B cell (primary cell): ENCODE data around the gene MSH5. TPM values are rescaled to one million over a fixed set of nuclear protein-coding genes. Genes with fewer than 3 reads are reported as not detected.

Source experiments
- ATAC-seq: fragments of 200-7000 bp; cut with Tn5 transposase; one replicate; pipeline ENCODE4 v1.10.0; 2021; ENCODE audit warnings: low read depth, mild to moderate bottlenecking, moderate number of reproducible peaks, moderate library complexity
- CTCF ChIA-PET: fragments of 350-600 bp; sonication (Branson Sonifier 250); formaldehyde crosslinking; loops from one replicate; lab custom pipeline; 2021; ENCODE audit warnings: antibody characterized with exemption, inconsistent platforms; lab: Charles Lee
- POLR2A ChIA-PET: fragments of 350-600 bp; sonication (Branson Sonifier 250); formaldehyde crosslinking; loops from one replicate; lab custom pipeline; 2021; ENCODE audit warnings: antibody characterized with exemption; lab: Charles Lee
- DNase-seq: peaks from one replicate; pipeline ENCODE4 v3.0.0; 2013
- H2AFZ ChIP-seq: 2 replicates; pipeline ENCODE4 v1.6.1; 2012; ENCODE audit warnings: mild to moderate bottlenecking, low read depth, low read length; ENCODE audit not compliant: insufficient read depth, poor library complexity, severe bottlenecking
- H3K27ac ChIP-seq, 2 donors: 1 replicate in 1 of 2; 2 replicates in 1 of 2; pipeline ENCODE4 v1.5.1; 2012 to 2013; ENCODE audit warnings: low read length in 2 of 2, mild to moderate bottlenecking in 2 of 2, moderate library complexity in 1 of 2
- H3K27me3 ChIP-seq, 4 experiments: fragments of 200-600 bp in 1 of 4; sonication (generic) in 1 of 4; replicated peaks in 1 of 4; 1 replicate in 2 of 4; 2 replicates in 2 of 4; pipeline versions ENCODE4 v1.6.1 to v1.7.0; 2013 to 2016; ENCODE audit warnings: low read length in 3 of 4, mild to moderate bottlenecking in 2 of 4, mixed read lengths in 1 of 4, moderate library complexity in 1 of 4; ENCODE audit not compliant: insufficient read depth in 4 of 4, control insufficient read depth in 3 of 4; ENCODE audit errors: control extremely low read depth in 1 of 4
- H3K36me3 ChIP-seq, 2 experiments: replicated peaks in 1 of 2; 1 replicate in 1 of 2; 2 replicates in 1 of 2; pipeline versions ENCODE4 v1.6.1 to v1.7.1; 2013; ENCODE audit warnings: low read length in 1 of 2; ENCODE audit not compliant: insufficient read depth in 2 of 2, control insufficient read depth in 1 of 2; ENCODE audit errors: control extremely low read depth in 1 of 2, extremely low read depth in 1 of 2
- H3K4me1 ChIP-seq, 2 donors: fragments of 200-600 bp in 1 of 2; sonication (generic) in 1 of 2; 1 replicate in 1 of 2; 2 replicates in 1 of 2; pipeline versions ENCODE4 v1.5.1 to v1.6.1; 2013 to 2017; ENCODE audit warnings: low read length in 2 of 2; ENCODE audit not compliant: control insufficient read depth in 2 of 2, insufficient read depth in 2 of 2
- H3K4me2 ChIP-seq: replicated peaks from 2 replicates; pipeline ENCODE3; 2012; ENCODE audit warnings: mild to moderate bottlenecking, low read depth, low read length; ENCODE audit not compliant: poor library complexity, severe bottlenecking
- H3K4me3 ChIP-seq, 5 experiments: fragments of 200-600 bp in 1 of 5; sonication (generic) in 1 of 5; 1 replicate in 3 of 5; 2 replicates in 2 of 5; pipeline versions ENCODE4 v1.5.1 to v1.7.0; 2011 to 2016; ENCODE audit warnings: low read length in 4 of 5, mild to moderate bottlenecking in 4 of 5, low read depth in 2 of 5, control low read depth in 1 of 5, moderate library complexity in 1 of 5; ENCODE audit not compliant: insufficient read depth in 1 of 5; ENCODE audit errors: control extremely low read depth in 1 of 5, extremely low read depth in 1 of 5
- H3K79me2 ChIP-seq: fragments of 200-600 bp; sonication (generic); one replicate; pipeline ENCODE4 v1.6.0; 2016; ENCODE audit warnings: low read length; ENCODE audit not compliant: control insufficient read depth, insufficient read depth
- H3K9ac ChIP-seq: fragments of 200-600 bp; sonication (generic); 2 replicates; pipeline ENCODE4 v1.6.1; 2017; ENCODE audit warnings: mild to moderate bottlenecking, low read length, moderate library complexity
- H3K9me3 ChIP-seq, 3 donors: one replicate each; pipeline versions ENCODE4 v1.6.1 to v1.7.1; 2013; ENCODE audit warnings: low read length in 2 of 3; ENCODE audit not compliant: control insufficient read depth in 2 of 3, insufficient read depth in 1 of 3; ENCODE audit errors: control extremely low read depth in 1 of 3
- H4K20me1 ChIP-seq: 2 replicates; pipeline ENCODE4 v1.6.0; 2012; ENCODE audit warnings: mild to moderate bottlenecking, low read length; ENCODE audit not compliant: insufficient read depth, control insufficient read depth, poor library complexity, severe bottlenecking
- H3K27ac Mint-ChIP-seq: one replicate; pipeline ENCODE4 v1.8.0; 2021; ENCODE audit warnings: mixed read lengths
- H3K27me3 Mint-ChIP-seq: one replicate; pipeline ENCODE4 v1.8.0; 2021; ENCODE audit warnings: mixed read lengths
- H3K4me1 Mint-ChIP-seq: one replicate; pipeline ENCODE4 v1.8.0; 2021; ENCODE audit warnings: mixed read lengths
- H3K4me3 Mint-ChIP-seq: one replicate; pipeline ENCODE4 v1.8.0; 2021; ENCODE audit warnings: mixed read lengths
- H3K9me3 Mint-ChIP-seq: one replicate; pipeline ENCODE4 v1.8.0; 2022; ENCODE audit warnings: mixed read lengths; ENCODE audit not compliant: insufficient read depth
- CTCF ChIP-seq: fragments of 200-600 bp; IDR thresholded peaks from one replicate; pipeline ENCODE4 v1.8.0; 2022; ENCODE audit warnings: antibody characterized with exemption, mild to moderate bottlenecking
- EZH2 ChIP-seq: IDR thresholded peaks from 2 replicates; pipeline ENCODE4 v1.6.1; 2012; ENCODE audit warnings: borderline replicate concordance, low read depth, mild to moderate bottlenecking, moderate library complexity, low read length; ENCODE audit not compliant: insufficient read depth, poor library complexity, severe bottlenecking
- WGBS: methylation state at CpG from one replicate; pipeline ENCODE4 v1.1.5; 2013; ENCODE audit warnings: missing lambda C conversion rate; ENCODE audit not compliant: insufficient coverage; 5-methylcytosine and 5-hydroxymethylcytosine counted together
- intact Hi-C: fragments of 100-400 bp; cut with micrococcal nuclease; formaldehyde crosslinking; loops from one replicate; pipeline ENCODE4 v1.10.0; 2022
- polyA plus RNA-seq: library from polyadenylated mRNA; depleted of rRNA; stranded (reverse); fragments of >200 nt; gene quantifications from 2 replicates; pipeline ENCODE4 v1.2.3, GENCODE V29; 2012
- total RNA-seq, 2 donors: library from RNA; stranded (reverse); fragments of 120-200 nt in 1 of 2; gene quantifications; 1 replicate in 1 of 2; 2 replicates in 1 of 2; pipeline versions ENCODE4 v1.2.3 to v1.2.4, GENCODE V29; 2013 to 2022

Gene MSH5
- total and polyA plus RNA-seq, 2 donors (not counting 1 experiment from before 2014, with no cell fraction given): 49.9 to 51.6 TPM

- H3K79me2 ChIP-seq: peaks cover 30% of the 10 kb centered on the region
- POLR2A ChIA-PET: interaction anchor here (0.5 to 3.5 kb wide), 12 partner anchors 11 to 174 kb away, joined by 3 to 38 read pairs (median 5); partner anchors contain the start of genes CLIC1, HSPA1A, HSPA1L and LSM2
- peaks cover 57% of the 10 kb centered on the region for H3K4me1 Mint-ChIP-seq
Measured at GRCh38 chr6:31794866-31795615, 55.2 kb downstream of the MSH5 start.

More at GRCh38 chr6:31794866-31795615, 55.2 kb downstream of the MSH5 start:
- CTCF ChIA-PET: interaction anchor here (0.5 to 2.8 kb wide), 14 partner anchors 11 to 142 kb away, joined by 3 to 20 read pairs (median 4); partner anchors contain the start of genes HSPA1A, HSPA1B, HSPA1L and LSM2
- Histone ChIP-seq H3K4me2 (peak overlapping the region; percentile 97), H3K9ac (peak overlapping the region; percentile 92), H4K20me1 (no peaks in the 10 kb centered on the region), H3K27ac (peak overlapping the region; percentile 75 to 87), H3K36me3 (peaks cover 0 to 28% of the 10 kb centered on the region in 2 experiments), H3K4me3 (peak overlapping the region; percentile 72 to 96 (median 95)), H3K27me3 (no peaks in the 10 kb centered on the region), H3K4me1 (peaks cover 52 to 66% of the 10 kb centered on the region in 2 donors), H2AFZ (peak overlapping the region; percentile 80), H3K9me3 (no peaks in the 10 kb centered on the region)
- 1% methylated on average over 35 of the region's 44 CpGs for WGBS
- peak overlapping the region; percentile 97 for H3K4me3 Mint-ChIP-seq
- H3K9me3 Mint-ChIP-seq: no peaks in the 10 kb centered on the region
- no peaks in the 10 kb centered on the region for H3K27me3 Mint-ChIP-seq
- H3K27ac Mint-ChIP-seq: peak overlapping the region; percentile 99
- ATAC-seq: no peak
- TF ChIP-seq EZH2 (no peak), CTCF (no peak)
- intact Hi-C loops: loop anchor here (2.0 to 5.0 kb wide), 4 partner anchors 18 to 128 kb away; partner anchors contain the start of genes CSNK2B, LY6G5B, NEU1 and VWA7
- DNase-seq: peak; percentile 40
